ENCODE measurements around the gene TAS2R16. TPM values are rescaled to one million over a fixed set of nuclear protein-coding genes. Genes with fewer than 3 reads are reported as not detected.

The TAS2R16 gene
- total RNA-seq, 1 donor from 2014 or later: not detected

DNA sequence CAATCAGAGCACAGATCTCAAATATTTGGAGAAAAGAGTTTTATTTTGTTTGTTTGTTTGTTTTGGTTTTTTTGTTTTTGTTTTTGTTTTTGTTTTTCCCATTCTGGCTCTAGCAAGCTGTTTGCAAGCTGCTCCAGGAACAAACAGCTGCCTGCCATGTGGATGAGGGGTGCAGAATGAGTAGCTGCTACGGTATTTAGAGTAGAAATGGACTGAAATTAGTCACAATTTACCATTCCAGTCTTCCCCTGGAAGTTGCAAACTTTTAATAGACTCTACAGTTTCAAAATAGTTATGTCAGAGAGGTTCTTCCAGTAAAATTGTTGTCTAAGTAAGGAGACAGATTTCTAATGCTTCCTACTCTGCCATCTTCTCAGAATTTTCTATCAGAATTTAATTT, 27.1 kb upstream of the TAS2R16 start:
- Mint-ChIP-seq H3K36me3 (no peaks in the 10 kb centered on the region), H3K27me3 (no peaks in the 10 kb centered on the region), H3K9me3 (no peaks in the 10 kb centered on the region), H3K4me1 (ENCODE audit: unreplicated experiment) (no peaks in the 10 kb centered on the region), H3K4me3 (no peak overlapping the region), H3K27ac (no peak overlapping the region)
- TF ChIP-seq CTCF (conservative IDR thresholded peaks at IDR 0.05): no peak
- DNase-seq (ENCODE audit: extremely low spot score, unreplicated experiment): no peak

- TF ChIP-seq CTCF (conservative IDR thresholded peaks at IDR 0.05): no peak
- H3K4me1 Mint-ChIP-seq (ENCODE audit: unreplicated experiment): no peaks in the 10 kb centered on the region
- H3K9me3 Mint-ChIP-seq: no peaks in the 10 kb centered on the region
- no peak overlapping the region for H3K4me3 Mint-ChIP-seq
- no peaks in the 10 kb centered on the region for H3K36me3 Mint-ChIP-seq
- H3K27ac Mint-ChIP-seq: no peak overlapping the region
- H3K27me3 Mint-ChIP-seq: no peaks in the 10 kb centered on the region
- DNase-seq (ENCODE audit: extremely low spot score, unreplicated experiment): no peak
Observed at GRCh38 chr7:123012435-123012834, 16.9 kb upstream of the TAS2R16 start.

- Mint-ChIP-seq H3K27me3 (no peaks in the 10 kb centered on the region), H3K36me3 (no peaks in the 10 kb centered on the region), H3K27ac (no peak overlapping the region), H3K4me3 (no peak overlapping the region), H3K9me3 (no peaks in the 10 kb centered on the region), H3K4me1 (ENCODE audit: unreplicated experiment) (no peaks in the 10 kb centered on the region)
- no peak for TF ChIP-seq CTCF (conservative IDR thresholded peaks at IDR 0.05)
- DNase-seq (ENCODE audit: extremely low spot score, unreplicated experiment): no peak
Observed at GRCh38 chr7:123011766-123012369, 16.4 kb upstream of the TAS2R16 start.

GRCh38 chr7:123004931-123005330, 9.4 kb upstream of the TAS2R16 start:
- H3K4me1 Mint-ChIP-seq (ENCODE audit: unreplicated experiment): no peaks in the 10 kb centered on the region
- no peak for DNase-seq (ENCODE audit: extremely low spot score, unreplicated experiment)
- H3K9me3 Mint-ChIP-seq: no peaks in the 10 kb centered on the region
- no peak overlapping the region for H3K4me3 Mint-ChIP-seq
- TF ChIP-seq CTCF (conservative IDR thresholded peaks at IDR 0.05): no peak
- H3K36me3 Mint-ChIP-seq: no peaks in the 10 kb centered on the region
- no peak overlapping the region for H3K27ac Mint-ChIP-seq
- H3K27me3 Mint-ChIP-seq: no peaks in the 10 kb centered on the region

DNA sequence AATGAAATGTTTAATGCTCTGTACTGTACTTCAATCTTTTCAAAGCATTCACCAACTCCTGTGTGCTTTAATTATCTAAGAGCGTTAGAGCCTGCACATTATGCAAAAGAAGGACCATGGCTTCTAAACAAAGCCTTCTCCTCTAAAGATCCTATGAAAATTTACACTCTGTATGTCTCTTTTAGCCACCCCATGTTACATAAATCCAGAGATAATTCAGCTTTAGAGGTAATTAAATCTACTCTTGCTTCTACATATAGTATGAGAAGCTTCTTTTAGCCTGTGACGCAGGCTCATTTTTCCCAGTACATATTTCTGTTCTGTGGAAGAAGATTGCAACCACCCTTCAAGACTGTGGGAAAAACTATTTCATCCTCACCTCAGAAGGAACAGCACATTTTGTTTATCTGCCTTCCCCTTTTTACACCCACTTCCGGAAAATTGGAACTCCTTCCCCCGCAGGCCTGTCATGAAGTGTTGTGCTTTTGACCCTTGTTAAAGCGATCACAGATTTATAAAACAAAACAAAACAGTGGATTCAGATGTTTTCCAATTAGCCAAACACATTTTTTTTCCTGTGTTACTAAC, 8.1 kb upstream of the TAS2R16 start:
- Mint-ChIP-seq H3K27me3 (no peaks in the 10 kb centered on the region), H3K9me3 (no peaks in the 10 kb centered on the region), H3K36me3 (no peaks in the 10 kb centered on the region), H3K4me1 (ENCODE audit: unreplicated experiment) (no peaks in the 10 kb centered on the region), H3K27ac (no peak overlapping the region), H3K4me3 (no peak overlapping the region)
- DNase-seq (ENCODE audit: extremely low spot score, unreplicated experiment): no peak
- TF ChIP-seq CTCF (conservative IDR thresholded peaks at IDR 0.05): no peak

All from type B pancreatic cell (in vitro differentiated cells).